HepG2 (cell line): ENCODE data around the gene ZCCHC8. TPM values are rescaled to one million over a fixed set of nuclear protein-coding genes. Genes with fewer than 3 reads are reported as not detected.

Experiments used
- ESRRA ChIP-seq: sonication (generic); formaldehyde crosslinking; IDR thresholded peaks from 2 replicates; pipeline ENCODE4 v1.5.1; 2020; ENCODE audit warnings: mild to moderate bottlenecking, low read depth, missing genetic modification reagents
- HHEX ChIP-seq: IDR thresholded peaks from 2 replicates; pipeline ENCODE4 v1.6.1; 2016; ENCODE audit warnings: control low read depth
- HIVEP1 ChIP-seq: sonication (generic); formaldehyde crosslinking; IDR thresholded peaks from 2 replicates; pipeline ENCODE4 v1.4.0; 2020; ENCODE audit warnings: mild to moderate bottlenecking, missing genetic modification reagents
- HNF4G ChIP-seq, 2 experiments: sonication (generic) in 1 of 2; formaldehyde crosslinking in 1 of 2; IDR thresholded peaks; 2 replicates each; pipeline versions ENCODE4 v1.4.0 to v1.6.1; 2011 to 2020; ENCODE audit warnings: borderline replicate concordance in 2 of 2, low read depth in 2 of 2, mild to moderate bottlenecking in 2 of 2, low read length in 1 of 2, missing genetic modification reagents in 1 of 2, moderate library complexity in 1 of 2
- HOMEZ ChIP-seq: IDR thresholded peaks from 2 replicates; pipeline ENCODE4 v1.6.1; 2016; ENCODE audit warnings: low read depth
- NAIF1 ChIP-seq: sonication (generic); formaldehyde crosslinking; IDR thresholded peaks from 2 replicates; pipeline ENCODE4 v1.5.0; 2020; ENCODE audit warnings: mild to moderate bottlenecking, missing genetic modification reagents, borderline replicate concordance
- NBN ChIP-seq: fragments of 450-650 bp; conservative IDR thresholded peaks from 2 replicates; pipeline ENCODE4 v1.6.1; 2017
- NFYB ChIP-seq: sonication (generic); formaldehyde crosslinking; IDR thresholded peaks from 2 replicates; pipeline ENCODE4 v1.4.0; 2020; ENCODE audit warnings: missing genetic modification reagents
- PBX2 ChIP-seq: IDR thresholded peaks from 2 replicates; pipeline ENCODE4 v1.6.1; 2016; ENCODE audit warnings: control low read depth
- REPIN1 ChIP-seq: sonication (generic); formaldehyde crosslinking; IDR thresholded peaks from 2 replicates; pipeline ENCODE4 v1.8.0; 2022; ENCODE audit warnings: missing genetic modification reagents, low read depth, mild to moderate bottlenecking, borderline replicate concordance
- RFX1 ChIP-seq: fragments of 450-650 bp; IDR thresholded peaks from 2 replicates; pipeline ENCODE4 v1.6.1; 2017
- ZBTB4 ChIP-seq: sonication (generic); formaldehyde crosslinking; IDR thresholded peaks from 2 replicates; pipeline ENCODE4 v1.4.0; 2020; ENCODE audit warnings: missing genetic modification reagents, mild to moderate bottlenecking, borderline replicate concordance
- ZBTB7A ChIP-seq: sonication (generic); formaldehyde crosslinking; IDR thresholded peaks from 2 replicates; pipeline ENCODE4 v1.8.0; 2022; ENCODE audit warnings: mild to moderate bottlenecking, missing genetic modification reagents
- ZBTB7B ChIP-seq: sonication (generic); formaldehyde crosslinking; IDR thresholded peaks from 2 replicates; pipeline ENCODE4 v1.4.0; 2020; ENCODE audit warnings: missing genetic modification reagents
- ZNF34 ChIP-seq: sonication (generic); formaldehyde crosslinking; IDR thresholded peaks from 2 replicates; pipeline ENCODE4 v1.4.0; 2020; ENCODE audit warnings: mild to moderate bottlenecking, missing genetic modification reagents, borderline replicate concordance
- ZZZ3 ChIP-seq: sonication (generic); formaldehyde crosslinking; IDR thresholded peaks from 2 replicates; pipeline ENCODE4 v1.4.0; 2020; ENCODE audit warnings: missing genetic modification reagents, mild to moderate bottlenecking, borderline replicate concordance
- polyA plus RNA-seq, 8 experiments: library from polyadenylated mRNA; depleted of rRNA in 3 of 8; stranded (reverse) in 7 of 8; unstranded in 1 of 8; fragments of >200 nt; fragmentation: Illumina TruSeq in 4 of 8; extraction: Trizol in 4 of 8; gene quantifications; 2 replicates each; pipeline versions ENCODE4 v1.2.1 to v1.2.3, GENCODE V29; 2011 to 2016; ENCODE audit warnings: low read depth in 4 of 8, missing spikeins in 1 of 8, mixed read lengths in 1 of 8; ENCODE audit not compliant: insufficient read depth in 1 of 8
- total RNA-seq, 5 experiments: library from RNA; depleted of rRNA; stranded (reverse); fragments of >200 nt; fragmentation: Illumina TruSeq; extraction: Trizol; gene quantifications; 2 replicates each; pipeline ENCODE4 v1.2.3, GENCODE V29; 2016; ENCODE audit warnings: low read depth in 1 of 5
- TF ChIP-seq, protein P1 (sequence below): sonication (generic); formaldehyde crosslinking; IDR thresholded peaks from 2 replicates; pipeline ENCODE4 v1.4.0; 2020; ENCODE audit warnings: mild to moderate bottlenecking, missing genetic modification reagents, borderline replicate concordance

Gene ZCCHC8
- total and polyA plus RNA-seq, 2 of the 13 experiments (the other 11 are each of a cell fraction or from before 2014, with no cell fraction given) = 18.6 to 20.9 TPM

DNA sequence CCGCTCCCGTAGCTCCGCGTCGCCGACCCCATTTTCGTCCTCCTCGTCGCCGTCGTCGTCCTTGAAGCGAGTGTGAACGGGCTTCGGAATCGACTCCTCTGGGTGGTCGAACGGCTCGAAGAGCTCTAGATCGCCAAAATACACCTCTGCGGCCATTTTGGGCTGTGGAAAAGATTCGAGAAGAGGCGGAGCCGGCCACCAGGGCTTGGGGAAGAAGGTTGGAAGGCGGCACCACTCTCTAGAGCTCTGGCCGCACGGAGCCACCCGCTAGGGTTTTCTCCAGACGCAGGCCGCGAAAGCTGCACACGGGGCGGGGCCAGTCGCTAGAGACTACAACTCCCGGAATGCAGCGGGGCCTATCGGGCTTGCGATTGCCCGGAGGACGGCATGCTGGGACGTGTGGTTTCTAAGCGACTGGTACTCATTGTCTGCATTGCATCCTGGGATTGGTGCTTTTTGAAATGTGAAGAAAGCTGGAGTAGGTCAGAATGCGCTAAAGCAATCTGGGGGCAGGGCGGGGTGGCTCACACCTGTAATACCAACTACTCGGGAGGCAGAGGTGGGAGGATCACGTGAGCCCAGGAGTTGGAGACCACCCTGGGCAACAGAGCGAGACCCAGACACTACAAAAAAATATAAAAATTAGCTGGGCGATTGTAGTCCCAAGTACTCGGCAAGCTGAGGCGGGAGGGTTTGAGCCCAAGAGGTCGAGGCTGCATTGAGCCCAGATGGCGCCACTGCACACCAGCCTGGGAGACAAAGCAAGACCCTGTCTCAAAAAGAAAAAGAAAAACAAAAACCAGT is at the start of gene ZCCHC8 (continued):
- TF ChIP-seq HNF4G (IDR thresholded peaks at IDR 0.05; ENCODE audit: borderline replicate concordance, low read depth, low read length) = no peak
- no peak for TF ChIP-seq HNF4G (CRISPR knock-in tag; IDR thresholded peaks at IDR 0.05; ENCODE audit: borderline replicate concordance, low read depth)
- 0 out of 2 replicates have a peak, but pooled peaks have one; percentile 39 for TF ChIP-seq ZBTB4
- peak; percentile 62 for TF ChIP-seq RFX1
- peak; percentile 33; the same call in 1 of the 2 replicates for TF ChIP-seq HIVEP1
- peak; percentile 76; the same call in 1 of the 2 replicates for TF ChIP-seq ESRRA (CRISPR knock-in tag)
- TF ChIP-seq REPIN1 (CRISPR knock-in tag) = 0 out of 2 replicates have a peak, but pooled peaks have one; percentile 19
- TF ChIP-seq PBX2 = no peak
- no peak for TF ChIP-seq NBN
- TF ChIP-seq NFYB = peak; percentile 71
- TF ChIP-seq, protein P1, sequence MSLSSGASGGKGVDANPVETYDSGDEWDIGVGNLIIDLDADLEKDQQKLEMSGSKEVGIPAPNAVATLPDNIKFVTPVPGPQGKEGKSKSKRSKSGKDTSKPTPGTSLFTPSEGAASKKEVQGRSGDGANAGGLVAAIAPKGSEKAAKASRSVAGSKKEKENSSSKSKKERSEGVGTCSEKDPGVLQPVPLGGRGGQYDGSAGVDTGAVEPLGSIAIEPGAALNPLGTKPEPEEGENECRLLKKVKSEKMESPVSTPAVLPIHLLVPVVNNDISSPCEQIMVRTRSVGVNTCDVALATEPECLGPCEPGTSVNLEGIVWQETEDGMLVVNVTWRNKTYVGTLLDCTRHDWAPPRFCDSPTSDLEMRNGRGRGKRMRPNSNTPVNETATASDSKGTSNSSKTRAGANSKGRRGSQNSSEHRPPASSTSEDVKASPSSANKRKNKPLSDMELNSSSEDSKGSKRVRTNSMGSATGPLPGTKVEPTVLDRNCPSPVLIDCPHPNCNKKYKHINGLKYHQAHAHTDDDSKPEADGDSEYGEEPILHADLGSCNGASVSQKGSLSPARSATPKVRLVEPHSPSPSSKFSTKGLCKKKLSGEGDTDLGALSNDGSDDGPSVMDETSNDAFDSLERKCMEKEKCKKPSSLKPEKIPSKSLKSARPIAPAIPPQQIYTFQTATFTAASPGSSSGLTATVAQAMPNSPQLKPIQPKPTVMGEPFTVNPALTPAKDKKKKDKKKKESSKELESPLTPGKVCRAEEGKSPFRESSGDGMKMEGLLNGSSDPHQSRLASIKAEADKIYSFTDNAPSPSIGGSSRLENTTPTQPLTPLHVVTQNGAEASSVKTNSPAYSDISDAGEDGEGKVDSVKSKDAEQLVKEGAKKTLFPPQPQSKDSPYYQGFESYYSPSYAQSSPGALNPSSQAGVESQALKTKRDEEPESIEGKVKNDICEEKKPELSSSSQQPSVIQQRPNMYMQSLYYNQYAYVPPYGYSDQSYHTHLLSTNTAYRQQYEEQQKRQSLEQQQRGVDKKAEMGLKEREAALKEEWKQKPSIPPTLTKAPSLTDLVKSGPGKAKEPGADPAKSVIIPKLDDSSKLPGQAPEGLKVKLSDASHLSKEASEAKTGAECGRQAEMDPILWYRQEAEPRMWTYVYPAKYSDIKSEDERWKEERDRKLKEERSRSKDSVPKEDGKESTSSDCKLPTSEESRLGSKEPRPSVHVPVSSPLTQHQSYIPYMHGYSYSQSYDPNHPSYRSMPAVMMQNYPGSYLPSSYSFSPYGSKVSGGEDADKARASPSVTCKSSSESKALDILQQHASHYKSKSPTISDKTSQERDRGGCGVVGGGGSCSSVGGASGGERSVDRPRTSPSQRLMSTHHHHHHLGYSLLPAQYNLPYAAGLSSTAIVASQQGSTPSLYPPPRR (CRISPR knock-in tag) = peak; percentile 28; the same call in 1 of the 2 replicates
- TF ChIP-seq HOMEZ (CRISPR knock-in tag) = no peak; the same call in 1 of the 2 replicates
- peak; percentile 51; the same call in 1 of the 2 replicates for TF ChIP-seq ZBTB7A (CRISPR knock-in tag)
- TF ChIP-seq ZBTB7B (CRISPR knock-in tag) = peak; percentile 15
- TF ChIP-seq ZZZ3 = peak; percentile 62; the same call in 1 of the 2 replicates
- peak; percentile 43 for TF ChIP-seq HHEX (CRISPR knock-in tag)
- no peak for TF ChIP-seq NAIF1 (CRISPR knock-in tag)
- TF ChIP-seq ZNF34 (CRISPR knock-in tag) = no peak; the same call in 1 of the 2 replicates
